Vagina (tissue), 2 donors: Measurements from ENCODE around the gene CRAMP1.

Source experiments
- CTCF ChIP-seq, 3 experiments: fragments of 450-650 bp in 2 of 3; fragments of 200-600 bp in 1 of 3; sonication (generic) in 1 of 3; IDR thresholded peaks; one replicate each; pipeline ENCODE4 v1.5.1; 2017 to 2019; ENCODE audit warnings: antibody characterized with exemption in 3 of 3, mild to moderate bottlenecking in 2 of 3, moderate library complexity in 2 of 3
- POLR2A ChIP-seq, 2 donors: fragments of 450-650 bp; IDR thresholded peaks; one replicate each; pipeline ENCODE4 v1.6.1; 2017; ENCODE audit warnings: antibody characterized with exemption in 2 of 2, mild to moderate bottlenecking in 2 of 2, moderate library complexity in 2 of 2
- POLR2AphosphoS5 ChIP-seq, 2 donors: sonication (generic); formaldehyde crosslinking; IDR thresholded peaks; one replicate each; pipeline ENCODE4 v1.9.0; 2017; ENCODE audit warnings: antibody characterized with exemption in 2 of 2, mild to moderate bottlenecking in 2 of 2, low read depth in 1 of 2; ENCODE audit not compliant: insufficient read depth in 1 of 2

GRCh38 chr16:1698680-1699079 lies 86.5 kb downstream of the CRAMP1 start:
- TF ChIP-seq CTCF (IDR thresholded peaks at IDR 0.05) (no peak), POLR2AphosphoS5 (IDR thresholded peaks at IDR 0.05; ENCODE audit: insufficient read depth in 1 of 2, low read depth in 1 of 2) (no peak), POLR2A (IDR thresholded peaks at IDR 0.05) (no peak)
